Endothelial cell of umbilical vein (primary cell): ENCODE measurements around the gene MATN1. TPM values are rescaled to one million over a fixed set of nuclear protein-coding genes. Genes with fewer than 3 reads are reported as not detected.

Source experiments
- BruUV-seq: library from RNA; stranded (reverse); fragments of 400-500 nt; replicated peaks from 2 replicates; lab custom pipeline; 2021; lab: Mats Ljungman, UMichigan
- CTCF ChIA-PET: fragments of 300-600, 350-600 bp; sonication (Branson Sonifier 250); formaldehyde crosslinking; loops from one replicate; lab custom pipeline; 2021; ENCODE audit warnings: antibody characterized with exemption, inconsistent platforms; lab: Charles Lee
- POLR2A ChIA-PET: fragments of 300-600, 350-600 bp; sonication (Branson Sonifier 250); formaldehyde crosslinking; loops from one replicate; lab custom pipeline; 2021; ENCODE audit warnings: antibody characterized with exemption, inconsistent platforms; lab: Charles Lee
- DNase-seq: peaks from one replicate; pipeline ENCODE4 v3.0.0-alpha.2; 2011; ENCODE audit warnings: low read depth, low spot score
- FAIRE-seq: peaks from 2 replicates; lab custom pipeline; 2011; peaks lifted over from hg19 to GRCh38; lab: Jason Lieb, UNC
- H2AFZ ChIP-seq: 2 replicates; pipeline ENCODE4 v1.6.0; 2012; ENCODE audit warnings: low read depth, low read length, control low read depth, inconsistent platforms
- H3K27ac ChIP-seq: 2 replicates; pipeline ENCODE4 v1.5.1; 2011; ENCODE audit warnings: low read depth, mild to moderate bottlenecking, control low read depth, low read length, moderate library complexity; ENCODE audit not compliant: insufficient read depth
- H3K27me3 ChIP-seq, 2 experiments: 2 replicates each; pipeline versions ENCODE4 v1.6.0 to v1.6.1; 2011; ENCODE audit warnings: low read length in 2 of 2, mixed read lengths in 1 of 2; ENCODE audit not compliant: control insufficient read depth in 2 of 2, insufficient read depth in 2 of 2
- H3K36me3 ChIP-seq, 2 experiments: 2 replicates in 1 of 2; 3 replicates in 1 of 2; pipeline ENCODE4 v1.5.1; 2011; ENCODE audit warnings: low read length in 2 of 2, mild to moderate bottlenecking in 1 of 2, moderate library complexity in 1 of 2; ENCODE audit not compliant: control insufficient read depth in 2 of 2, insufficient read depth in 2 of 2; ENCODE audit errors: extremely low read depth in 1 of 2
- H3K4me1 ChIP-seq: 3 replicates; pipeline ENCODE4 v1.5.1; 2011; ENCODE audit warnings: mild to moderate bottlenecking, low read length; ENCODE audit not compliant: control insufficient read depth, insufficient read depth; ENCODE audit errors: extremely low read depth
- H3K4me2 ChIP-seq: 2 replicates; pipeline ENCODE4 v1.6.1; 2011; ENCODE audit warnings: low read length, control low read depth, mixed read lengths; ENCODE audit not compliant: insufficient read depth
- H3K4me3 ChIP-seq, 3 experiments: fragments of 200-600 bp in 1 of 3; sonication (generic), shearing (Covaris generic) in 1 of 3; replicated peaks in 1 of 3; 2 replicates each; pipeline ENCODE4 v1.5.1; 2011 to 2016; ENCODE audit warnings: control low read depth in 3 of 3, low read length in 3 of 3, mild to moderate bottlenecking in 2 of 3, inconsistent platforms in 1 of 3, low read depth in 1 of 3, moderate library complexity in 1 of 3; ENCODE audit not compliant: insufficient read depth in 1 of 3
- H3K79me2 ChIP-seq: 2 replicates; pipeline ENCODE4 v1.6.0; 2012; ENCODE audit warnings: low read length, inconsistent platforms; ENCODE audit not compliant: control insufficient read depth, insufficient read depth
- H3K9ac ChIP-seq: replicated peaks from 2 replicates; pipeline ENCODE3; 2011; ENCODE audit warnings: low read length, control low read depth; ENCODE audit not compliant: insufficient read depth; ENCODE audit errors: extremely low read depth
- H3K9me1 ChIP-seq: replicated peaks from 3 replicates; pipeline ENCODE4 v1.6.0; 2011; ENCODE audit warnings: mild to moderate bottlenecking, low read length; ENCODE audit not compliant: control insufficient read depth, insufficient read depth; ENCODE audit errors: extremely low read depth
- H3K9me3 ChIP-seq: replicated peaks from 2 replicates; pipeline ENCODE4 v1.5.1; 2012; ENCODE audit warnings: low read length, inconsistent platforms; ENCODE audit not compliant: control insufficient read depth, insufficient read depth
- H4K20me1 ChIP-seq: replicated peaks from 2 replicates; pipeline ENCODE3; 2011; ENCODE audit warnings: mild to moderate bottlenecking, low read length; ENCODE audit not compliant: control insufficient read depth, insufficient read depth; ENCODE audit errors: extremely low read depth
- EZH2 ChIP-seq: IDR thresholded peaks from 2 replicates; pipeline ENCODE4 v1.6.1; 2012; ENCODE audit warnings: borderline replicate concordance, low read depth, mild to moderate bottlenecking, moderate library complexity, low read length, inconsistent platforms; ENCODE audit not compliant: severe bottlenecking
- FOS ChIP-seq: IDR thresholded peaks from 2 replicates; pipeline ENCODE4 v1.6.1; 2011; ENCODE audit warnings: mild to moderate bottlenecking, low read length, moderate library complexity, borderline replicate concordance; ENCODE audit not compliant: insufficient read depth
- GATA2 ChIP-seq: IDR thresholded peaks from 2 replicates; pipeline ENCODE4 v1.7.0; 2011; ENCODE audit warnings: low read depth, mild to moderate bottlenecking, moderate library complexity, mixed read lengths, low read length; ENCODE audit not compliant: insufficient read length, insufficient read depth
- MYC ChIP-seq: IDR thresholded peaks from one replicate; pipeline ENCODE4 v1.6.1; 2011; ENCODE audit warnings: mild to moderate bottlenecking, low read depth, low read length
- POLR2A ChIP-seq: IDR thresholded peaks from 2 replicates; pipeline ENCODE4 v1.6.1; 2012; ENCODE audit warnings: low read depth, mild to moderate bottlenecking, control low read depth, low read length
- POLR2AphosphoS5 ChIP-seq: IDR thresholded peaks from 2 replicates; pipeline ENCODE4 v1.6.1; 2012; ENCODE audit warnings: low read depth, mild to moderate bottlenecking, control low read depth, low read length, moderate library complexity; ENCODE audit not compliant: insufficient read depth
- dilution Hi-C: fragments of 300-500 bp; cut with MboI; formaldehyde crosslinking; loops from one replicate; pipeline ENCODE4 v1.15.0; 2019; ENCODE audit warnings: low sequenced_read_pairs; ENCODE audit not compliant: extremely low pct_ligation_motif_present
- intact Hi-C: fragments of 100-400 bp; cut with micrococcal nuclease; formaldehyde crosslinking; loops from one replicate; pipeline ENCODE4 v1.10.0; 2022
- polyA plus RNA-seq, 4 experiments: library from polyadenylated mRNA; depleted of rRNA in 3 of 4; stranded (reverse) in 3 of 4; unstranded in 1 of 4; fragments of >200 nt; gene quantifications; 2 replicates each; pipeline versions ENCODE4 v1.2.1 to v1.2.3, GENCODE V29; 2011 to 2012; ENCODE audit warnings: missing spikeins in 1 of 4
- total RNA-seq: library from RNA; stranded (reverse); gene quantifications from 2 replicates; pipeline ENCODE4 v1.2.3, GENCODE V29; 2021
- TF ChIP-seq, protein P1 (sequence below), 2 donors: IDR thresholded peaks; 1 replicate in 1 of 2; 2 replicates in 1 of 2; pipeline ENCODE4 v1.5.1; 2011; ENCODE audit warnings: low read length in 2 of 2, mild to moderate bottlenecking in 2 of 2, moderate library complexity in 2 of 2, control low read depth in 1 of 2, inconsistent platforms in 1 of 2, low read depth in 1 of 2; ENCODE audit not compliant: insufficient read depth in 1 of 2; ENCODE audit errors: extremely low read depth in 1 of 2
- TF ChIP-seq, protein P2 (sequence below): IDR thresholded peaks from 2 replicates; pipeline ENCODE4 v1.6.1; 2011; ENCODE audit not compliant: insufficient read depth, insufficient read length

MATN1 gene
- total and polyA plus RNA-seq, 2 donors (not counting 3 experiments of a cell fraction or from before 2014, with no cell fraction given): 0.29 to 0.36 TPM

DNA sequence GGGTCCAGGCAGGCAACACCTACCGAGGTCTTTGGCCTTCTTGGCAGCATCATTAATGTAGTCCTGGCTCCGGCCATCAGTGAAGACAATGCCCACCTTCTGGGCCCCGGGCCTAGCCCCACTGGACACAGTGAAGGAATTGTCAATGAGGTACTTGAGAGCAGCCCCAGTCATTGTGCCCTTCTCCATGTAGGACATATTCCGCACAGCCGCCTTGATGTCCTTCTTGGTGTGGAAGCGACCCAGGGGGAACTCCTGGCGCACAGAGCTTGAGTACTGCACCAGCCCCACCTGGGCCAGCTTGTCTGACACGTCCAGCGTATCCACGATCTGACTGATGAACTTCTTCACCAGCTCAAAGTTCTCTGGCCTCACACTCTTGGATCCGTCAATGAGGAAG, 7.5 kb downstream of the MATN1 start:
- POLR2A ChIA-PET: no interaction called here
- CTCF ChIA-PET: interaction anchor here (0.7 to 9.0 kb wide), 3 partner anchors 8 to 1012 kb away, joined by 3 to 726 read pairs (median 4); no protein-coding TSS in a partner anchor
- TF ChIP-seq GATA2: no peak
- no peak for TF ChIP-seq POLR2A
- no peak for TF ChIP-seq POLR2AphosphoS5
- no peak for TF ChIP-seq FOS
- TF ChIP-seq, protein P1, sequence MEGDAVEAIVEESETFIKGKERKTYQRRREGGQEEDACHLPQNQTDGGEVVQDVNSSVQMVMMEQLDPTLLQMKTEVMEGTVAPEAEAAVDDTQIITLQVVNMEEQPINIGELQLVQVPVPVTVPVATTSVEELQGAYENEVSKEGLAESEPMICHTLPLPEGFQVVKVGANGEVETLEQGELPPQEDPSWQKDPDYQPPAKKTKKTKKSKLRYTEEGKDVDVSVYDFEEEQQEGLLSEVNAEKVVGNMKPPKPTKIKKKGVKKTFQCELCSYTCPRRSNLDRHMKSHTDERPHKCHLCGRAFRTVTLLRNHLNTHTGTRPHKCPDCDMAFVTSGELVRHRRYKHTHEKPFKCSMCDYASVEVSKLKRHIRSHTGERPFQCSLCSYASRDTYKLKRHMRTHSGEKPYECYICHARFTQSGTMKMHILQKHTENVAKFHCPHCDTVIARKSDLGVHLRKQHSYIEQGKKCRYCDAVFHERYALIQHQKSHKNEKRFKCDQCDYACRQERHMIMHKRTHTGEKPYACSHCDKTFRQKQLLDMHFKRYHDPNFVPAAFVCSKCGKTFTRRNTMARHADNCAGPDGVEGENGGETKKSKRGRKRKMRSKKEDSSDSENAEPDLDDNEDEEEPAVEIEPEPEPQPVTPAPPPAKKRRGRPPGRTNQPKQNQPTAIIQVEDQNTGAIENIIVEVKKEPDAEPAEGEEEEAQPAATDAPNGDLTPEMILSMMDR (IDR thresholded peaks at IDR 0.05; ENCODE audit: extremely low read depth in 1 of 2, insufficient read depth in 1 of 2, low read depth in 1 of 2, low read length in 2 of 2): no peak
- no peak for TF ChIP-seq EZH2
- TF ChIP-seq, protein P2, sequence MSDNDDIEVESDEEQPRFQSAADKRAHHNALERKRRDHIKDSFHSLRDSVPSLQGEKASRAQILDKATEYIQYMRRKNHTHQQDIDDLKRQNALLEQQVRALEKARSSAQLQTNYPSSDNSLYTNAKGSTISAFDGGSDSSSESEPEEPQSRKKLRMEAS: no peak
- TF ChIP-seq MYC: no peak
- dilution Hi-C loops: no loop called here
- H3K27ac ChIP-seq: no peak overlapping the region
- no peaks in the 10 kb centered on the region for H3K79me2 ChIP-seq
- peaks cover 5% of the 10 kb centered on the region for H3K4me1 ChIP-seq
- intact Hi-C loops: no loop called here
- no peak for DNase-seq
- FAIRE-seq: no peak
- H3K27me3 ChIP-seq: no peaks in the 10 kb centered on the region
- no peaks in the 10 kb centered on the region for H3K36me3 ChIP-seq
- H3K9me3 ChIP-seq: no peaks in the 10 kb centered on the region
- no peak overlapping the region for H2AFZ ChIP-seq
- BruUV-seq: no TSS peak
- no peak overlapping the region for H3K9ac ChIP-seq
- no peaks in the 10 kb centered on the region for H3K9me1 ChIP-seq
- no peak overlapping the region for H3K4me2 ChIP-seq
- H3K4me3 ChIP-seq: no peak overlapping the region
- no peaks in the 10 kb centered on the region for H4K20me1 ChIP-seq
